GM12801 (cell line): Measurements from ENCODE around the gene STAMBP.

Source experiments
- TF ChIP-seq, protein P1 (sequence below): IDR thresholded peaks from one replicate; pipeline ENCODE4 v1.5.1; 2011; ENCODE audit warnings: control low read depth; ENCODE audit not compliant: insufficient read length; ENCODE audit errors: extremely low read depth

Gene STAMBP

DNA sequence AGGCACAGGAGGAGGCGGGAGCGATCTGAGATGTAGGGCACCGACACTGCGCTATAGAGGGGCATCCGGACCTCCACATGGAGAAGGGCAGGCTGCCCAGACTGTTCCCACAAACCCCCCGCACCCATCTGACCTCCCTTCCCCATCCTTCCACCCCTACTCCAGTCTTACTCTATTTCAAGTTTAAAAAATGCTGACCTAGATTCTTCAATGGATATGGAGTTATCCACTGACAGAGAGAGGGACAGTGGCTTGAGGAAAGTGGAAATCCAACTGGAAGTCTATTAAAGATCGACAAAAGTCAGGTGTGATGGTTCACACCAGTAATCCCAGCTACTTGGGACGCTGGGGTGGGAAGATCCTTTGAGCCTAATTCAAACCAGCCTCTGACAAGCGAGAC lies 92.8 kb downstream of the STAMBP start:
- TF ChIP-seq, protein P1, sequence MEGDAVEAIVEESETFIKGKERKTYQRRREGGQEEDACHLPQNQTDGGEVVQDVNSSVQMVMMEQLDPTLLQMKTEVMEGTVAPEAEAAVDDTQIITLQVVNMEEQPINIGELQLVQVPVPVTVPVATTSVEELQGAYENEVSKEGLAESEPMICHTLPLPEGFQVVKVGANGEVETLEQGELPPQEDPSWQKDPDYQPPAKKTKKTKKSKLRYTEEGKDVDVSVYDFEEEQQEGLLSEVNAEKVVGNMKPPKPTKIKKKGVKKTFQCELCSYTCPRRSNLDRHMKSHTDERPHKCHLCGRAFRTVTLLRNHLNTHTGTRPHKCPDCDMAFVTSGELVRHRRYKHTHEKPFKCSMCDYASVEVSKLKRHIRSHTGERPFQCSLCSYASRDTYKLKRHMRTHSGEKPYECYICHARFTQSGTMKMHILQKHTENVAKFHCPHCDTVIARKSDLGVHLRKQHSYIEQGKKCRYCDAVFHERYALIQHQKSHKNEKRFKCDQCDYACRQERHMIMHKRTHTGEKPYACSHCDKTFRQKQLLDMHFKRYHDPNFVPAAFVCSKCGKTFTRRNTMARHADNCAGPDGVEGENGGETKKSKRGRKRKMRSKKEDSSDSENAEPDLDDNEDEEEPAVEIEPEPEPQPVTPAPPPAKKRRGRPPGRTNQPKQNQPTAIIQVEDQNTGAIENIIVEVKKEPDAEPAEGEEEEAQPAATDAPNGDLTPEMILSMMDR, result no peak

DNA sequence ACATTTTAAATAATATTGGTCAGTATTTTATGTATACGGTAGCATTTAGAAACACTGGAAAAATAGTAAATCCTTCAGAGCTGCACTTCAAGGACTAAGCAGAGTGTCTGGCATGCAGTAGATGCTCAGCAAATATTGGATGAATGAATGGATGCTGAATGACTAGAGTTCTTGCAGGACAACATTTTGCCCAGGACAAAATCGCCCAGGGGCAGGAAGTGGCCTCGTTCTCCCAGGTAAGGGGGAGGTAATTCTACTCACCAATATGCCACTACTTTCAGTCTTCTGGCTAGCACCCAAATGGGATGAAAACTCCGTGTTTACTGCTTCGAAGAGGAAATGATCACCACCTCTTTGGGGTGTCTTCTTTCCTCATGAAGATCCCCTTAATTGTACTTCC lies 93.9 kb downstream of the STAMBP start:
- TF ChIP-seq, protein P1, result no peak
